Type B pancreatic cell (in vitro differentiated cells): Measurements from ENCODE around the gene DAPP1. TPM values are rescaled to one million over a fixed set of nuclear protein-coding genes. Genes with fewer than 3 reads are reported as not detected.
"Not testable (repeated sequence)": the region's sequence is repeated elsewhere in the genome, so short reads cannot be mapped to it uniquely, and the experiment has no call there.

Experiments
- DNase-seq: peaks from one replicate; pipeline ENCODE4 v3.0.0; 2021; ENCODE audit warnings: mixed read lengths; ENCODE audit not compliant: unreplicated experiment; ENCODE audit errors: extremely low spot score
- H3K27ac Mint-ChIP-seq: 2 replicates; pipeline ENCODE4 v1.8.0; 2021; ENCODE audit warnings: mild to moderate bottlenecking, mixed read lengths
- H3K27me3 Mint-ChIP-seq: 2 replicates; pipeline ENCODE4 v1.8.0; 2021; ENCODE audit warnings: mixed read lengths
- H3K36me3 Mint-ChIP-seq: 2 replicates; pipeline ENCODE4 v1.8.0; 2021; ENCODE audit warnings: mixed read lengths
- H3K4me1 Mint-ChIP-seq: one replicate; pipeline ENCODE4 v1.8.0; 2021; ENCODE audit warnings: mixed read lengths; ENCODE audit not compliant: unreplicated experiment
- H3K4me3 Mint-ChIP-seq: 2 replicates; pipeline ENCODE4 v1.8.0; 2021; ENCODE audit warnings: mild to moderate bottlenecking, mixed read lengths
- H3K9me3 Mint-ChIP-seq: 2 replicates; pipeline ENCODE4 v1.8.0; 2021; ENCODE audit warnings: mixed read lengths
- CTCF ChIP-seq: fragments of 200-600 bp; sonication (generic); conservative IDR thresholded peaks from 2 replicates; pipeline ENCODE4 v1.5.0; 2021; ENCODE audit warnings: antibody characterized with exemption, mild to moderate bottlenecking
- total RNA-seq: library from RNA; stranded (reverse); gene quantifications from 2 replicates; pipeline ENCODE4 v1.2.1, GENCODE V29; 2021; ENCODE audit warnings: low replicate concordance

DAPP1 gene
- total RNA-seq, 1 donor from 2014 or later = 10.6 TPM

GRCh38 chr4:99825272-99825671 is 8.6 kb downstream of the DAPP1 start:
- Mint-ChIP-seq H3K27me3 (no peaks in the 10 kb centered on the region), H3K27ac (peak overlapping the region; percentile 89), H3K36me3 (peaks cover 4% of the 10 kb centered on the region), H3K4me1 (no peaks in the 10 kb centered on the region), H3K4me3 (peak overlapping the region; percentile 57), H3K9me3 (peaks cover 4% of the 10 kb centered on the region)
- DNase-seq = no peak
- TF ChIP-seq CTCF = no peak

DNA sequence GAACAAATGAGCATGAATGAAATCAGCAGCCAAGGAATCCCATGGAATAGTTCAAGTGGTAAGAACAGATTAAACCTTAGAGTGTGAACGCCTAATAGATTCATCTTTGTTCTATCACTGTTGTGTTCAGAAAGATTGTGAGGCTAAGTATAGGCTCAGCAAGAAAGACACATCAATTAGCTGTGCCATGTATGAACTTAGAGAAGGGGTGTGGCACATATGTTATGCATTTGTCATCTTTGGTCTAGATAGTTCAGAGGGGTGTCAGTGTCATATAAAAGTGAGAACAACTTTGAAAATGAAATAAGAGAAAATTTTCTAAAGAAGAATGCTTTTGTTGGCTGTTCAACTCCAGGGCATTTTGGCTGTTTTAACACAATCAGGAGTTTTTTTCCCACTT is 9.4 kb downstream of the DAPP1 start:
- DNase-seq = no peak

DNA sequence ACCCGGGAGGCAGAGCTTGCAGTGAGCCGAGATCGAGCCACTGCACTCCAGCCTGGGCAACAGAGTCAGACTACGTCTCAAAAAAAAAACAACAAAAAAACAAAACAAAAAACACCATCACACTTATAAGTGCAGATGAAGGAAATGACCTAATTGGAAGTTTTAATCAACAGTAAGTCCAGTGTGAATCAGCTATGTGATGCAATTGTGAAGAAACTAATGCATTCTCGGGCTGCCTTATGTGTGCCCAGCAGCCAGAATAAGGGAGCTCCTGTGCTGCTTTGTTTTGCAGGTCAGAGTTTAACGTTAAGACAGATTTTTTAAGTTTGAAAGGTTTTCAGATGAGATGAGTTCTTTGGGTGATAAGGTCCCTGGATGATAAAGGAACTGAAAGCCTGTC is 10.8 kb downstream of the DAPP1 start:
- no peak for TF ChIP-seq CTCF
- Mint-ChIP-seq H3K36me3 (peaks cover 4% of the 10 kb centered on the region), H3K27ac (peak overlapping the region; percentile 66), H3K4me3 (no peak overlapping the region), H3K4me1 (no peaks in the 10 kb centered on the region), H3K27me3 (no peaks in the 10 kb centered on the region), H3K9me3 (peaks cover 4% of the 10 kb centered on the region)
- no peak for DNase-seq

More for the DNA sequence above, 9.4 kb downstream of the DAPP1 start:
- Mint-ChIP-seq H3K4me3 (peak overlapping the region; percentile 35), H3K9me3 (peaks cover 4% of the 10 kb centered on the region), H3K27ac (peak overlapping the region; percentile 89), H3K36me3 (peaks cover 4% of the 10 kb centered on the region), H3K27me3 (no peaks in the 10 kb centered on the region), H3K4me1 (no peaks in the 10 kb centered on the region)
- no peak for TF ChIP-seq CTCF

- H3K9me3 Mint-ChIP-seq = peaks cover 4% of the 10 kb centered on the region
- no peak for TF ChIP-seq CTCF
- H3K4me3 Mint-ChIP-seq = no peak overlapping the region
- peaks cover 4% of the 10 kb centered on the region for H3K36me3 Mint-ChIP-seq
- H3K27ac Mint-ChIP-seq = peak overlapping the region; percentile 66
- no peaks in the 10 kb centered on the region for H3K4me1 Mint-ChIP-seq
- DNase-seq = no peak
- no peaks in the 10 kb centered on the region for H3K27me3 Mint-ChIP-seq
These were observed 11.2 kb downstream of the DAPP1 start for GRCh38 chr4:99827857-99828256.

DNA sequence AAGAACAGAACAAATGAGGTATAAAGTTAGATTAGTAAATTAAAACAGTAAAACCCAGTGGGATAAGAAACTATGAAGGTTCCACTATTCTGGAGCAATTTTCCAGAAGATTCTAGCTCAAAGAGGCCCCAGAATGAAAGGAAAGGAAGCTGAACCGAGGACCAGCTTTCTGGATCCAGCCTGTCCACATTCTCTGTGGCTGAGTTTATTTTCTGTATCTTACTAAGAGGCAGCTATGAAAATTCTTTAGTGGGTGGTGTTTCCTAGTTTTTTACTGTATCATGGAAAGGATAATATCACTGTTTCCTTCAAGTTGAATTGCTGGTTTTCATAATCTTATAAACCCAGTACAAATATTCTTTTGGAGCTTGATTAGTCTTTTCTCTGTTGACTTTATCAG is 11.8 kb downstream of the DAPP1 start:
- DNase-seq = no peak
- Mint-ChIP-seq H3K27ac (peak overlapping the region; percentile 90), H3K4me3 (peak overlapping the region; percentile 67), H3K9me3 (peaks cover 4% of the 10 kb centered on the region), H3K4me1 (no peaks in the 10 kb centered on the region), H3K36me3 (peaks cover 4% of the 10 kb centered on the region), H3K27me3 (no peaks in the 10 kb centered on the region)
- no peak for TF ChIP-seq CTCF

DNA sequence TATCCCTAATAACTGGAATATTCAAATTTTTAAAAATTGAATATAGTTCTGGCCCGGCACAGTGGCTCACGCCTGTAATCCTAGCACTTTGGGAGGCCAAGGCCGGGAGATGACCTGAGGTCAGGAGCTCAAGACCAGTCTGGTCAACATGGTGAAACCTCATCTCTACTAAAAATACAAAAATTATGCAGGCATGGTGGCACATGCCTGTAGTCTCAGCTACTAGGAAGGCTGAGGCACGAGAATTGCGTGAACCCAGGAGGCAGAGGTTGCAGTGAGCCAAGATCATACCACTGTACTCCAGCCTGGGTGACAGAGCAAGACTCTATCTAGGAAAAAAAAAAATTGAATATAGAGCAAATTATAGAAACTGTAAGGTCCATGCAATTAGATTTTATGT is 13.4 kb downstream of the DAPP1 start:
- H3K36me3 Mint-ChIP-seq, DNase-seq, H3K4me1 Mint-ChIP-seq, H3K27me3 Mint-ChIP-seq, H3K4me3 Mint-ChIP-seq, H3K9me3 Mint-ChIP-seq: not testable (repeated sequence)
- H3K27ac Mint-ChIP-seq = peak overlapping the region; percentile 7
